Measurements from ENCODE around the gene NCOR1. TPM values are rescaled to one million over a fixed set of nuclear protein-coding genes. Genes with fewer than 3 reads are reported as not detected.

NCOR1 gene
- total and polyA plus RNA-seq, 9 of the 15 experiments (the other 6 are each of a cell fraction or from before 2014, with no cell fraction given) = 20.2 to 66.5 (median 50.9) TPM

DNA sequence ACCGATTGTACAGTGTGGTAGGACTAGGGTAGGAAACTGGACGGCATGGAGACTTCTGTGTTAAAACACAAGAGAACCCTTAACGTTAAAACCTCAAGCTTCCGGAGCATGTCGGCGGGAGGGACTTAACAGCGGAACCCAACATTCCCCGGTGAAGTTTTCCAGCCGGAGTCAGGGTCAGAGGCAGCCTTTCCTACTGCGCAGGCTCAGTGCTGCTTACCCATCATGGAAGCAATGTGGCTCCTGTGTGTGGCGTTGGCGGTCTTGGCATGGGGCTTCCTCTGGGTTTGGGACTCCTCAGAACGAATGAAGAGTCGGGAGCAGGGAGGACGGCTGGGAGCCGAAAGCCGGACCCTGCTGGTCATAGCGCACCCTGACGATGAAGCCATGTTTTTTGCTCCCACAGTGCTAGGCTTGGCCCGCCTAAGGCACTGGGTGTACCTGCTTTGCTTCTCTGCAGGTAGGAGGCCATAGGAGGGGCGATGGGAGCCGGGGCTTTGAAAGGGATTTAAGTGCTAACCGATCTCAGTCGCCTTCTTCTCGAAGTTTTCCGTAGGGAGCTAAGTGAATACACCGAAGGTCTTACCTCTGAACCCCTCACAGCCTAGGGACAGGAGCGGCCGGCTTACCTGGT is 1.8 kb upstream of the NCOR1 start, which contains the start of gene PIGL (continued):
- TF ChIP-seq ZC3H4 (CRISPR knock-in tag; IDR thresholded peaks at IDR 0.05; ENCODE audit: borderline replicate concordance) (no peak), DIDO1 (tag; IDR thresholded peaks at IDR 0.05; ENCODE audit: low read depth) (peak; percentile 85; the same call in 1 of the 2 replicates), ZNF347 (CRISPR knock-in tag; IDR thresholded peaks at IDR 0.05; ENCODE audit: low read depth) (no peak), PREB (CRISPR knock-in tag; IDR thresholded peaks at IDR 0.05) (no peak), RFX1 (IDR thresholded peaks at IDR 0.05) (no peak), BRCA1 (IDR thresholded peaks at IDR 0.05) (no peak), BRCA1 (CRISPR knock-in tag; IDR thresholded peaks at IDR 0.05) (no peak), CBFA2T2 (conservative IDR thresholded peaks at IDR 0.05) (no peak), HNRNPL (IDR thresholded peaks at IDR 0.05; ENCODE audit: low read depth, low read length) (no peak), ZNF561 (CRISPR knock-in tag; conservative IDR thresholded peaks at IDR 0.05) (no peak), SRSF7 (optimal IDR thresholded peaks at IDR 0.05; ENCODE audit: low read depth, low read length) (no peak), VEZF1 (CRISPR knock-in tag; IDR thresholded peaks at IDR 0.05) (peak; percentile 35; the same call in 1 of the 2 replicates), RAD21 (CRISPR knock-in tag; conservative IDR thresholded peaks at IDR 0.05 in 1 of 2, IDR thresholded peaks at IDR 0.05 in 1 of 2) (no peak), PATZ1 (CRISPR knock-in tag; IDR thresholded peaks at IDR 0.05; ENCODE audit: borderline replicate concordance) (0 out of 2 replicates have a peak, but pooled peaks have one; percentile 52), PPARD (CRISPR knock-in tag; IDR thresholded peaks at IDR 0.05) (no peak), TAF7 (tag; IDR thresholded peaks at IDR 0.05) (peak; percentile 86), ZSCAN32 (CRISPR knock-in tag; IDR thresholded peaks at IDR 0.05) (no peak), SMARCC2 (IDR thresholded peaks at IDR 0.05; ENCODE audit: low read depth) (no peak), MEF2A (IDR thresholded peaks at IDR 0.05; ENCODE audit: control insufficient read depth, low read depth, low read length) (no peak), SOX6 (IDR thresholded peaks at IDR 0.05) (peak; percentile 52)
- TF ChIP-seq, protein P1, sequence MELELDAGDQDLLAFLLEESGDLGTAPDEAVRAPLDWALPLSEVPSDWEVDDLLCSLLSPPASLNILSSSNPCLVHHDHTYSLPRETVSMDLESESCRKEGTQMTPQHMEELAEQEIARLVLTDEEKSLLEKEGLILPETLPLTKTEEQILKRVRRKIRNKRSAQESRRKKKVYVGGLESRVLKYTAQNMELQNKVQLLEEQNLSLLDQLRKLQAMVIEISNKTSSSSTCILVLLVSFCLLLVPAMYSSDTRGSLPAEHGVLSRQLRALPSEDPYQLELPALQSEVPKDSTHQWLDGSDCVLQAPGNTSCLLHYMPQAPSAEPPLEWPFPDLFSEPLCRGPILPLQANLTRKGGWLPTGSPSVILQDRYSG (tag; conservative IDR thresholded peaks at IDR 0.05; ENCODE audit: low read depth) = 0 out of 2 replicates have a peak, but pooled peaks have one; percentile 58
- TF ChIP-seq, protein P2, sequence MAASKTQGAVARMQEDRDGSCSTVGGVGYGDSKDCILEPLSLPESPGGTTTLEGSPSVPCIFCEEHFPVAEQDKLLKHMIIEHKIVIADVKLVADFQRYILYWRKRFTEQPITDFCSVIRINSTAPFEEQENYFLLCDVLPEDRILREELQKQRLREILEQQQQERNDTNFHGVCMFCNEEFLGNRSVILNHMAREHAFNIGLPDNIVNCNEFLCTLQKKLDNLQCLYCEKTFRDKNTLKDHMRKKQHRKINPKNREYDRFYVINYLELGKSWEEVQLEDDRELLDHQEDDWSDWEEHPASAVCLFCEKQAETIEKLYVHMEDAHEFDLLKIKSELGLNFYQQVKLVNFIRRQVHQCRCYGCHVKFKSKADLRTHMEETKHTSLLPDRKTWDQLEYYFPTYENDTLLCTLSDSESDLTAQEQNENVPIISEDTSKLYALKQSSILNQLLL (CRISPR knock-in tag; IDR thresholded peaks at IDR 0.05; ENCODE audit: borderline replicate concordance) = no peak
